NCI-H82 treated with DMSO at 0.1 percent for 48 hours (cell line): Measurements from ENCODE around the gene SCYL3.
"Not testable (repeated sequence)": the region's sequence is repeated elsewhere in the genome, so short reads cannot be mapped to it uniquely, and the experiment has no call there.

Experiments
- DNase-seq: peaks from one replicate; lab custom pipeline; 2025; ENCODE audit not compliant: unreplicated experiment; lab: John Stamatoyannopoulos, UW

The SCYL3 gene

GRCh38 chr1:169816617-169817016, 77.1 kb downstream of the SCYL3 start:
- no peak for DNase-seq

DNA sequence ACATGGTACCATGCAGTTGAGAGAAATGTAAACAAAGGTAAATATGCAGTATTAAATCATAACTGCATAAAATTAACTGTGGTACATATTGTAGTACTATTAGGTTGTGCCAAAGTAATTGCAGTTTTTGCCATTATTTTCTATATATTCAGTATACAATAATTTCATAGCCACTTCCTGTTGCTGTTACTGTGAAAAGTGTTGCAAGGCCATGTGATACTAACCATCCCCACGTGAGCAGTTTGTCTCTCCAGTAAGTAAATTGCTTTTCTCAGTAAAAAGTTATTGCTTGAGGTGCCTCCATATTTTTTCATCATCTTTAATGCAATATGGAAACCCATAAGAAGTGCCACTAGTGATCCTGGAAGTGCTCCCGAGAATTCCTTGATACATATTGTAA, 79.4 kb downstream of the SCYL3 start:
- DNase-seq = no peak

DNA sequence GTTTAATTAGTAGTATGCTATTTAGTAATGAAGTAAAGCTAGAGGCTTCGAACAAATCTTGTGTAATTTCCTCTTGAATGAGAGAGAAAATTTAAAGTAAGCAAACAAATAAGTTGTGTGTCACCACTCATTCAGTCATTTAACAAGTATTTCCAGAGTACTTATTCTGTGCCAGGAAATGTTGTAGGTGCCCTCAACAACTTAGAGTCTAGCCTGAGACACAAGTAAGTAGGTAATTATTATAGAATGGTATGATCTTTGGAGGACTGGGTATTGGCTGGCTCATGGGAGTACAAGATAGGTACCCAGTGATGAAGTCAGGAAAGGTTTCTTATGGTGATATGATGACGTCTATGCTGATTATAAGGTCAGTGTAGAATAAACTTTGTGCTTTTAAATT, 81.6 kb downstream of the SCYL3 start:
- DNase-seq = no peak

DNA sequence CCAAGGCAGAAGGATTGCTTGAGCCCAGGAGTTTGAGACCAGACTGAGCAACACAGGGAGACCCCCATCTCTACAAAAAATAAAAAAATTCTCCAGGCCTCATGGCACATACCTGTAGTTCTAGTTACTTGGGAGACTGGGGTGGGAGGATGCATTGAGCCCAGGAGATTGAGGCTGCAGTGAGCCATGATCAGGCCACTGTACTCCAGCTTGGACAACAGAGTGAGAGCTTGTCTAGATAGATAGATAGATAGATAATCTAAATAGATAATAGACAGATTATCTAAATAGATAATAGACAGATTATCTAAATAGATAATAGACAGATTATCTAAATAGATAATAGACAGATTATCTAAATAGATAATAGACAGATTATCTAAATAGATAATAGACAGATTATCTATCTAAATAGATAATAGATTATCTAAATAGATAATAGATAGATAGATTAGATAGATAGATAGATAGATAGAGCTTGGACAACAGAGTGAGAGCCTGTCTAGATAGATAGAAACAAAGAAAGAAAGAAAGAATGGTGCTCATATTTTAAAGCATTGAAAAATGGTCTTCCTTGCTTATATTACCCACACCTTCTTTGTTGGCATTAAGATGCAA, 82.2 kb downstream of the SCYL3 start:
- DNase-seq = not testable (repeated sequence)

- DNase-seq = no peak
Observed at GRCh38 chr1:169809370-169810095, 84.2 kb downstream of the SCYL3 start.

GRCh38 chr1:169804941-169805340, 88.8 kb downstream of the SCYL3 start:
- no peak for DNase-seq

- DNase-seq = no peak
Observed at GRCh38 chr1:169802888-169803287, 90.8 kb downstream of the SCYL3 start.
